ENCODE results near the gene MAPK11.

MAPK11 gene

GRCh38 chr22:50307890-50308596 lies 37.9 kb upstream of the MAPK11 start:
- Histone ChIP-seq H3K27me3 (ENCODE audit: insufficient read depth, low read length) (no peaks in the 10 kb centered on the region), H2AFZ (ENCODE audit: low read length, unreplicated experiment) (no peak overlapping the region), H3K4me3 (ENCODE audit: low read depth, low read length) (no peak overlapping the region), H3K27ac (ENCODE audit: low read depth, low read length) (no peak overlapping the region), H3K36me3 (ENCODE audit: insufficient read depth, low read length) (no peaks in the 10 kb centered on the region), H3K4me1 (ENCODE audit: control insufficient read depth, insufficient read depth, low read length, unreplicated experiment) (peaks cover 35% of the 10 kb centered on the region), H3K79me2 (ENCODE audit: control insufficient read depth, insufficient read depth, low read length, unreplicated experiment) (peaks cover 24% of the 10 kb centered on the region)

- Histone ChIP-seq H3K27ac (ENCODE audit: low read depth, low read length) (peak within 1 kb of the TSS; percentile 81), H2AFZ (ENCODE audit: low read length, unreplicated experiment) (no peak within 1 kb of the TSS), H3K4me3 (ENCODE audit: low read depth, low read length) (peak within 1 kb of the TSS; percentile 84), H3K79me2 (ENCODE audit: control insufficient read depth, insufficient read depth, low read length, unreplicated experiment) (peaks cover 33% of the 10 kb centered on the region), H3K36me3 (ENCODE audit: insufficient read depth, low read length) (no peaks in the 10 kb centered on the region), H3K27me3 (ENCODE audit: insufficient read depth, low read length) (no peaks in the 10 kb centered on the region), H3K4me1 (ENCODE audit: control insufficient read depth, insufficient read depth, low read length, unreplicated experiment) (peaks cover 45% of the 10 kb centered on the region)
Measured at GRCh38 chr22:50306753-50307749, 36.9 kb upstream of the MAPK11 start, which contains the start of gene PLXNB2. Gene PLXNB2, minus strand, starts transcription at chr22:50307646. Its CDS starts 17,062 bp downstream, at chr22:50290584.

- peak overlapping the region; percentile 81 for H3K27ac ChIP-seq (ENCODE audit: low read depth, low read length)
- H3K4me3 ChIP-seq (ENCODE audit: low read depth, low read length): peak overlapping the region; percentile 84
- no peak overlapping the region for H2AFZ ChIP-seq (ENCODE audit: low read length, unreplicated experiment)
- no peaks in the 10 kb centered on the region for H3K27me3 ChIP-seq (ENCODE audit: insufficient read depth, low read length)
- no peaks in the 10 kb centered on the region for H3K36me3 ChIP-seq (ENCODE audit: insufficient read depth, low read length)
- H3K79me2 ChIP-seq (ENCODE audit: control insufficient read depth, insufficient read depth, low read length, unreplicated experiment): peaks cover 43% of the 10 kb centered on the region
- peaks cover 55% of the 10 kb centered on the region for H3K4me1 ChIP-seq (ENCODE audit: control insufficient read depth, insufficient read depth, low read length, unreplicated experiment)
Measured at GRCh38 chr22:50305923-50306566, 35.9 kb upstream of the MAPK11 start.

GRCh38 chr22:50305393-50305922 lies 35.3 kb upstream of the MAPK11 start:
- peak overlapping the region; percentile 84 for H3K4me3 ChIP-seq (ENCODE audit: low read depth, low read length)
- peaks cover 59% of the 10 kb centered on the region for H3K4me1 ChIP-seq (ENCODE audit: control insufficient read depth, insufficient read depth, low read length, unreplicated experiment)
- no peaks in the 10 kb centered on the region for H3K36me3 ChIP-seq (ENCODE audit: insufficient read depth, low read length)
- peak overlapping the region; percentile 81 for H3K27ac ChIP-seq (ENCODE audit: low read depth, low read length)
- peaks cover 49% of the 10 kb centered on the region for H3K79me2 ChIP-seq (ENCODE audit: control insufficient read depth, insufficient read depth, low read length, unreplicated experiment)
- H3K27me3 ChIP-seq (ENCODE audit: insufficient read depth, low read length): no peaks in the 10 kb centered on the region
- no peak overlapping the region for H2AFZ ChIP-seq (ENCODE audit: low read length, unreplicated experiment)

DNA sequence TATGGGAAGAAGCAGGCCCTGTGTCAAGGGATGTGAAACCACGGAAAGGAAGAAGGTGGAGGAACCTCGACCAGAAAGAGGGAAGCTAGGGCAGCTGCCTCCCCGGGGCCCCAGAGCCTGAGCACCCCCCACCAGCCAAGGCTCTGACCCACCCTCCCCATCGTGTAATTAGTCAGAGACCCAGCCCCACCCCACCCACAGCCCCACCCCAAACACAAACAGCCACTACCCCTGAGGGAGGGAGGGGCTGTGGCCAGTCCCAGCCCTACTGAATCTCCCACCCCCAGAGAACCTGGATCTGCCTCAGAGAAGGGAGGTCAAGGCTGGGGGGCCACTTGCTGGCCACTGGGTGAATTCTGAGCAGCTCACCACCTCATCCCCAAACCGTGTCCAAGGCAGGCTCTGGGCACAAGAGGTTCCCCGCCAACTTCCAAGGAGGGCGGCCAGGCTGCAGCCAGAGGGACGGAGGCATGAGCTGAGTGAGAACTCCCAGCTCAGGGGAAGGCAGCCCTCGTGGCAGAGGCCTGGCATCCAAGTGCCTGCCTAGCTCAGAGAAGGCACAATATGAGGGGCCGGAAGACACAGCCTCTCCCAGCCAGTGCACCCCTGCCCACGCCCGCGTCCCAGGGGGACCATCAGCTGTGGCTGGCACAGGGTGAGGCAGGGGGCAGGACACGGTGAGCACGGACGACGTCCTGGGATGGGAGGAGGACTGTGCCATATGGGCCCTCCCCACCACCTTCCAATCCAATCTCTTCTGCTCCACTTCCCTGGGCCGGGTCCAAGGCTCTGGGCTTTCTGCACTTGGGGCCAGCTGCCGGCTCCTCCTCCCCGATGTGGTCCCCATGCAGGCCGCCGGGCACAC lies 34.6 kb upstream of the MAPK11 start:
- Histone ChIP-seq H2AFZ (ENCODE audit: low read length, unreplicated experiment) (no peak overlapping the region), H3K27ac (ENCODE audit: low read depth, low read length) (peak overlapping the region; percentile 81), H3K4me1 (ENCODE audit: control insufficient read depth, insufficient read depth, low read length, unreplicated experiment) (peaks cover 59% of the 10 kb centered on the region), H3K27me3 (ENCODE audit: insufficient read depth, low read length) (no peaks in the 10 kb centered on the region), H3K79me2 (ENCODE audit: control insufficient read depth, insufficient read depth, low read length, unreplicated experiment) (peaks cover 56% of the 10 kb centered on the region), H3K36me3 (ENCODE audit: insufficient read depth, low read length) (no peaks in the 10 kb centered on the region), H3K4me3 (ENCODE audit: low read depth, low read length) (peak overlapping the region; percentile 84)

- H3K79me2 ChIP-seq (ENCODE audit: control insufficient read depth, insufficient read depth, low read length, unreplicated experiment): peaks cover 62% of the 10 kb centered on the region
- H3K27ac ChIP-seq (ENCODE audit: low read depth, low read length): peak overlapping the region; percentile 81
- H3K4me3 ChIP-seq (ENCODE audit: low read depth, low read length): peak overlapping the region; percentile 21; the same call in 1 of the 2 replicates
- H3K4me1 ChIP-seq (ENCODE audit: control insufficient read depth, insufficient read depth, low read length, unreplicated experiment): peaks cover 59% of the 10 kb centered on the region
- H3K36me3 ChIP-seq (ENCODE audit: insufficient read depth, low read length): no peaks in the 10 kb centered on the region
- no peak overlapping the region for H2AFZ ChIP-seq (ENCODE audit: low read length, unreplicated experiment)
- H3K27me3 ChIP-seq (ENCODE audit: insufficient read depth, low read length): no peaks in the 10 kb centered on the region
Measured at GRCh38 chr22:50303848-50304527, 33.8 kb upstream of the MAPK11 start.

DNA sequence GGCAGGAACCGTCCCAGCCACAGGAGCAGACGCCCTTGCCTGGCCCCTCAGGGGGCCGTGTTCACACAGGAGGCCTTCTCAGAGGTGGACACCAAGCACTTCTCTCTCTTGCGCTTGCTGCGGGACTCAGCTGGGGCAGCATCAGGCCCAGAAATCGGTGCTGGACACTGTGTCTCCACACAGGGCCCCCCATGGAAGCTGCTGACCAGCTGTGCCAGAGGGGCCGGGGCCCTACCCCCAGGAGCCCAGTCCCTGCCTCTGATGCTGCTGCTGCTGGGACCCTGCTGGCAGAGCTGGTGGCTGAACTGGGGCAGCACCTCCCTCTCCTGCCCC lies 33.3 kb upstream of the MAPK11 start:
- Histone ChIP-seq H3K79me2 (ENCODE audit: control insufficient read depth, insufficient read depth, low read length, unreplicated experiment) (peaks cover 67% of the 10 kb centered on the region), H3K27me3 (ENCODE audit: insufficient read depth, low read length) (no peaks in the 10 kb centered on the region), H3K36me3 (ENCODE audit: insufficient read depth, low read length) (no peaks in the 10 kb centered on the region), H3K4me1 (ENCODE audit: control insufficient read depth, insufficient read depth, low read length, unreplicated experiment) (peaks cover 54% of the 10 kb centered on the region), H3K27ac (ENCODE audit: low read depth, low read length) (peak overlapping the region; percentile 81), H3K4me3 (ENCODE audit: low read depth, low read length) (no peak overlapping the region), H2AFZ (ENCODE audit: low read length, unreplicated experiment) (no peak overlapping the region)

DNA sequence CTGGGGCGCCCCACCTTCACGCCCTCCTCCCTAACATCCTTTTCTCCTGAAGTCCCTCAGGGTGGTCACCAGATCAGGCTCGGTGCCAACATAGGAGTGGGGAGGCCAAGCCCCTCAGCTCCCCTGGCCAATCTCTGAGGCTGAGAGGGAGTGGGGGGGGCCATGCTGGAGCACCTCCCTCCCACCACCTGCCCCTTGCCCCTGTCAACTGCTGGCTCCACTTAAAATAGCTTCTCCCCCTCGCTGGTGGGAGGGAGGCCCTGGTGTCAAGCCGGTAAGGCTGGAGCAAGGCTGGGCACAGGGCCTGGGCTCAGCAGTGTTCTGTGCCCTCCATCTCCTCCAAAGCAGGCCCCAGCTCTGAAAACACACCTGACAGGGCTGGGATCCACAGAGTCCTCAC lies 32.4 kb upstream of the MAPK11 start:
- no peaks in the 10 kb centered on the region for H3K36me3 ChIP-seq (ENCODE audit: insufficient read depth, low read length)
- H3K4me1 ChIP-seq (ENCODE audit: control insufficient read depth, insufficient read depth, low read length, unreplicated experiment): peaks cover 49% of the 10 kb centered on the region
- H3K4me3 ChIP-seq (ENCODE audit: low read depth, low read length): no peak overlapping the region
- peaks cover 76% of the 10 kb centered on the region for H3K79me2 ChIP-seq (ENCODE audit: control insufficient read depth, insufficient read depth, low read length, unreplicated experiment)
- H3K27ac ChIP-seq (ENCODE audit: low read depth, low read length): peak overlapping the region; percentile 58
- no peak overlapping the region for H2AFZ ChIP-seq (ENCODE audit: low read length, unreplicated experiment)
- no peaks in the 10 kb centered on the region for H3K27me3 ChIP-seq (ENCODE audit: insufficient read depth, low read length)

- Histone ChIP-seq H3K27me3 (ENCODE audit: insufficient read depth, low read length) (no peaks in the 10 kb centered on the region), H3K27ac (ENCODE audit: low read depth, low read length) (peak overlapping the region; percentile 58), H3K36me3 (ENCODE audit: insufficient read depth, low read length) (no peaks in the 10 kb centered on the region), H3K79me2 (ENCODE audit: control insufficient read depth, insufficient read depth, low read length, unreplicated experiment) (peaks cover 81% of the 10 kb centered on the region), H3K4me3 (ENCODE audit: low read depth, low read length) (no peak overlapping the region), H2AFZ (ENCODE audit: low read length, unreplicated experiment) (no peak overlapping the region), H3K4me1 (ENCODE audit: control insufficient read depth, insufficient read depth, low read length, unreplicated experiment) (peaks cover 54% of the 10 kb centered on the region)
Measured at GRCh38 chr22:50302041-50302541, 31.9 kb upstream of the MAPK11 start.

Measured in ACC112 (cell line).